Stomach (tissue), 4 donors: ENCODE data around the gene SMC4.

Source experiments
- EP300 ChIP-seq: sonication (generic); formaldehyde crosslinking; IDR thresholded peaks from one replicate; pipeline ENCODE4 v1.6.1; 2017; ENCODE audit warnings: antibody characterized with exemption
- POLR2A ChIP-seq, 4 donors: fragments of 450-650 bp; IDR thresholded peaks; one replicate each; pipeline ENCODE4 v1.6.1; 2016; ENCODE audit warnings: antibody characterized with exemption in 4 of 4, control low read depth in 2 of 4, mild to moderate bottlenecking in 1 of 4, moderate library complexity in 1 of 4
- POLR2AphosphoS5 ChIP-seq, 3 donors: sonication (generic); formaldehyde crosslinking; IDR thresholded peaks; one replicate each; pipeline ENCODE4 v1.6.1; 2016; ENCODE audit warnings: antibody characterized with exemption in 3 of 3
- TF ChIP-seq, protein P1 (sequence below), 7 experiments: fragments of 450-650 bp in 4 of 7; fragments of 200-600 bp in 3 of 7; sonication (generic) in 3 of 7; IDR thresholded peaks; one replicate each; pipeline ENCODE4 v1.5.1; 2016 to 2019; ENCODE audit warnings: antibody characterized with exemption in 7 of 7, control low read depth in 2 of 7, mild to moderate bottlenecking in 1 of 7

DNA sequence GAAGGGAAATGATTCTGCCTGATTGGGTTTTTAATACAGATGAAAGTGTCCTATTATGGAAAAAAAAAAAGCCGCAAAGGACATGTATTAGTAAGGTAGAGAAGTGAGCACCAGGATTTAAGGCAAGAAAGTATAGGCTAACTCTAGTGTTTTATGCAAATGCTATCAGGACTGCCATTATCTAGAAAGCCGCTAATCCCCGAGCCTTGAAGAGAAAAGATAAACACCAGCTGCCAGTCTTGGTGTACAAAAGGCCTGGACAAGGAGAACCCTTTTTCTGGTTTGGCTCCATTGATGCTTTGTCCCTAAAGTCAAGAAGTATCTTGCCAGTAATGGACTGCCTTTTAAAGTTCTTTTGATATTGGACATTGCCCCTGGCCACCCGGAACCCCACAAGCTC lies 58.7 kb downstream of the SMC4 start:
- TF ChIP-seq, protein P1, sequence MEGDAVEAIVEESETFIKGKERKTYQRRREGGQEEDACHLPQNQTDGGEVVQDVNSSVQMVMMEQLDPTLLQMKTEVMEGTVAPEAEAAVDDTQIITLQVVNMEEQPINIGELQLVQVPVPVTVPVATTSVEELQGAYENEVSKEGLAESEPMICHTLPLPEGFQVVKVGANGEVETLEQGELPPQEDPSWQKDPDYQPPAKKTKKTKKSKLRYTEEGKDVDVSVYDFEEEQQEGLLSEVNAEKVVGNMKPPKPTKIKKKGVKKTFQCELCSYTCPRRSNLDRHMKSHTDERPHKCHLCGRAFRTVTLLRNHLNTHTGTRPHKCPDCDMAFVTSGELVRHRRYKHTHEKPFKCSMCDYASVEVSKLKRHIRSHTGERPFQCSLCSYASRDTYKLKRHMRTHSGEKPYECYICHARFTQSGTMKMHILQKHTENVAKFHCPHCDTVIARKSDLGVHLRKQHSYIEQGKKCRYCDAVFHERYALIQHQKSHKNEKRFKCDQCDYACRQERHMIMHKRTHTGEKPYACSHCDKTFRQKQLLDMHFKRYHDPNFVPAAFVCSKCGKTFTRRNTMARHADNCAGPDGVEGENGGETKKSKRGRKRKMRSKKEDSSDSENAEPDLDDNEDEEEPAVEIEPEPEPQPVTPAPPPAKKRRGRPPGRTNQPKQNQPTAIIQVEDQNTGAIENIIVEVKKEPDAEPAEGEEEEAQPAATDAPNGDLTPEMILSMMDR (IDR thresholded peaks at IDR 0.05), result no peak
- TF ChIP-seq POLR2AphosphoS5 (IDR thresholded peaks at IDR 0.05), result no peak
- no peak for TF ChIP-seq POLR2A (IDR thresholded peaks at IDR 0.05)
- no peak for TF ChIP-seq EP300
